H9 (cell line): ENCODE measurements around the gene SDR9C7. TPM values are rescaled to one million over a fixed set of nuclear protein-coding genes. Genes with fewer than 3 reads are reported as not detected.
"Not testable (repeated sequence)": the region's sequence is repeated elsewhere in the genome, so short reads cannot be mapped to it uniquely, and the experiment has no call there.

Experiments used
- DNase-seq: peaks from one replicate; pipeline ENCODE4 v3.0.0-alpha.2; 2017
- H2AFZ ChIP-seq: one replicate; pipeline ENCODE4 v1.6.1; 2013; ENCODE audit warnings: mild to moderate bottlenecking, low read length, control low read depth, moderate library complexity
- H2AK5ac ChIP-seq: 2 replicates; pipeline ENCODE4 v1.6.1; 2013; ENCODE audit warnings: low read length, control low read depth, mixed read lengths; ENCODE audit not compliant: insufficient read length
- H2BK120ac ChIP-seq: one replicate; pipeline ENCODE4 v1.6.1; 2013; ENCODE audit warnings: low read depth, mild to moderate bottlenecking, low read length, control low read depth, inconsistent platforms; ENCODE audit not compliant: poor library complexity, severe bottlenecking
- H2BK12ac ChIP-seq: 2 replicates; pipeline ENCODE4 v1.6.1; 2013; ENCODE audit warnings: low read length, control low read depth, mixed read lengths, low read depth; ENCODE audit not compliant: insufficient read length
- H2BK15ac ChIP-seq: 2 replicates; pipeline ENCODE4 v1.6.1; 2013; ENCODE audit warnings: low read depth, low read length, control low read depth
- H2BK20ac ChIP-seq: one replicate; pipeline ENCODE4 v1.6.1; 2013; ENCODE audit warnings: low read depth, mild to moderate bottlenecking, low read length, control low read depth, inconsistent platforms; ENCODE audit not compliant: poor library complexity, severe bottlenecking
- H2BK5ac ChIP-seq: 2 replicates; pipeline ENCODE4 v1.6.1; 2013; ENCODE audit warnings: low read length, control low read depth, mixed read lengths; ENCODE audit not compliant: insufficient read length
- H3K14ac ChIP-seq: 2 replicates; pipeline ENCODE4 v1.6.1; 2013; ENCODE audit warnings: low read length, control low read depth; ENCODE audit not compliant: insufficient read depth
- H3K18ac ChIP-seq: 2 replicates; pipeline ENCODE4 v1.6.1; 2013; ENCODE audit warnings: low read depth, mild to moderate bottlenecking, mixed read lengths, low read length, control low read depth; ENCODE audit not compliant: insufficient read length
- H3K23ac ChIP-seq: 2 replicates; pipeline ENCODE4 v1.6.1; 2013; ENCODE audit warnings: low read length, control low read depth, mixed read lengths, low read depth; ENCODE audit not compliant: insufficient read length
- H3K23me2 ChIP-seq: 2 replicates; pipeline ENCODE4 v1.6.1; 2013; ENCODE audit warnings: low read depth, mild to moderate bottlenecking, mixed read lengths, low read length, control low read depth; ENCODE audit not compliant: insufficient read length, poor library complexity, severe bottlenecking
- H3K27ac ChIP-seq: 2 replicates; pipeline ENCODE4 v1.5.1; 2013; ENCODE audit warnings: low read length, control low read depth, mixed read lengths, low read depth; ENCODE audit not compliant: insufficient read length
- H3K27me3 ChIP-seq: 2 replicates; pipeline ENCODE4 v1.6.1; 2013; ENCODE audit warnings: low read length, control low read depth, inconsistent platforms; ENCODE audit not compliant: insufficient read depth
- H3K4ac ChIP-seq: 2 replicates; pipeline ENCODE4 v1.6.1; 2013; ENCODE audit warnings: low read depth, mild to moderate bottlenecking, control low read depth, inconsistent platforms, low read length, moderate library complexity
- H3K4me1 ChIP-seq: 2 replicates; pipeline ENCODE4 v1.6.1; 2013; ENCODE audit warnings: low read length, control low read depth, inconsistent platforms; ENCODE audit not compliant: insufficient read depth
- H3K4me2 ChIP-seq: 2 replicates; pipeline ENCODE4 v1.6.1; 2013; ENCODE audit warnings: low read length, control low read depth, mixed read lengths; ENCODE audit not compliant: insufficient read length, insufficient read depth
- H3K56ac ChIP-seq: 2 replicates; pipeline ENCODE4 v1.6.1; 2013; ENCODE audit warnings: low read depth, mild to moderate bottlenecking, mixed read lengths, low read length, control low read depth; ENCODE audit not compliant: insufficient read length
- H3K79me1 ChIP-seq: 2 replicates; pipeline ENCODE4 v1.6.1; 2013; ENCODE audit warnings: low read depth, mild to moderate bottlenecking, moderate library complexity, low read length, control low read depth, inconsistent platforms; ENCODE audit not compliant: insufficient read depth, poor library complexity, severe bottlenecking
- H3K79me2 ChIP-seq: 2 replicates; pipeline ENCODE4 v1.6.1; 2013; ENCODE audit warnings: low read length, control low read depth, inconsistent platforms; ENCODE audit not compliant: insufficient read depth
- H3K9ac ChIP-seq: 2 replicates; pipeline ENCODE4 v1.6.1; 2013; ENCODE audit warnings: low read length, control low read depth, mixed read lengths; ENCODE audit not compliant: insufficient read length; ENCODE audit errors: extremely low read depth
- H3K9me3 ChIP-seq: one replicate; pipeline ENCODE4 v1.6.1; 2013; ENCODE audit warnings: low read depth, low read length, inconsistent platforms; ENCODE audit not compliant: control insufficient read depth
- H3T11ph ChIP-seq: one replicate; pipeline ENCODE4 v1.6.1; 2013; ENCODE audit warnings: mild to moderate bottlenecking, low read length, control low read depth, inconsistent platforms
- H4K20me1 ChIP-seq: one replicate; pipeline ENCODE4 v1.6.1; 2013; ENCODE audit not compliant: control insufficient read depth, insufficient read length, insufficient read depth
- H4K5ac ChIP-seq: 2 replicates; pipeline ENCODE4 v1.6.1; 2013; ENCODE audit warnings: low read depth, mild to moderate bottlenecking, mixed read lengths, low read length, control low read depth; ENCODE audit not compliant: insufficient read length
- H4K8ac ChIP-seq: replicated peaks from 2 replicates; pipeline ENCODE4 v1.6.1; 2013; ENCODE audit warnings: low read length, control low read depth, mixed read lengths, low read depth; ENCODE audit not compliant: insufficient read length
- H4K91ac ChIP-seq: 2 replicates; pipeline ENCODE4 v1.6.1; 2013; ENCODE audit warnings: low read depth, mild to moderate bottlenecking, moderate library complexity, mixed read lengths, low read length, control low read depth; ENCODE audit not compliant: insufficient read length
- H3K27ac Mint-ChIP-seq, 3 experiments: 2 replicates in 2 of 3; 3 replicates in 1 of 3; pipeline ENCODE4 v1.8.0; 2020 to 2021; ENCODE audit warnings: mixed read lengths in 3 of 3, mild to moderate bottlenecking in 1 of 3, moderate library complexity in 1 of 3
- H3K27me3 Mint-ChIP-seq: 2 replicates; pipeline ENCODE4 v1.8.0; 2021; ENCODE audit warnings: low read depth, mild to moderate bottlenecking, moderate library complexity, mixed read lengths
- H3K36me3 Mint-ChIP-seq, 3 experiments: 2 replicates in 2 of 3; 3 replicates in 1 of 3; pipeline ENCODE4 v1.8.0; 2020 to 2021; ENCODE audit warnings: low read depth in 3 of 3, mixed read lengths in 3 of 3; ENCODE audit not compliant: insufficient read depth in 1 of 3
- H3K4me1 Mint-ChIP-seq, 2 experiments: 2 replicates each; pipeline ENCODE4 v1.8.0; 2020; ENCODE audit warnings: mixed read lengths in 2 of 2
- H3K4me3 Mint-ChIP-seq, 2 experiments: 2 replicates in 1 of 2; 3 replicates in 1 of 2; pipeline ENCODE4 v1.8.0; 2020 to 2021; ENCODE audit warnings: mild to moderate bottlenecking in 2 of 2, mixed read lengths in 2 of 2, moderate library complexity in 1 of 2
- H3K9me3 Mint-ChIP-seq, 2 experiments: 2 replicates in 1 of 2; 3 replicates in 1 of 2; pipeline ENCODE4 v1.8.0; 2020; ENCODE audit warnings: mild to moderate bottlenecking in 2 of 2, mixed read lengths in 2 of 2, moderate library complexity in 1 of 2
- WGBS: extraction: QIAGEN DNeasy Blood & Tissue Kit; methylation state at CpG from one replicate; pipeline ENCODE4 v1.1.7; 2013; ENCODE audit warnings: missing lambda C conversion rate, low lambda C conversion rate, mixed read lengths; ENCODE audit not compliant: insufficient read length; ENCODE audit errors: extremely low coverage; 5-methylcytosine and 5-hydroxymethylcytosine counted together
- total RNA-seq: library from RNA; stranded (reverse); gene quantifications from 2 replicates; pipeline ENCODE4 v1.2.1, GENCODE V29; 2021
- TF ChIP-seq, protein P1 (sequence below): fragments of 200-600 bp; sonication (generic); conservative IDR thresholded peaks from 3 replicates; pipeline ENCODE4 v1.8.0; 2021; ENCODE audit warnings: antibody characterized with exemption, mild to moderate bottlenecking

The SDR9C7 gene
- total RNA-seq, 1 experiment from 2014 or later = not detected

DNA sequence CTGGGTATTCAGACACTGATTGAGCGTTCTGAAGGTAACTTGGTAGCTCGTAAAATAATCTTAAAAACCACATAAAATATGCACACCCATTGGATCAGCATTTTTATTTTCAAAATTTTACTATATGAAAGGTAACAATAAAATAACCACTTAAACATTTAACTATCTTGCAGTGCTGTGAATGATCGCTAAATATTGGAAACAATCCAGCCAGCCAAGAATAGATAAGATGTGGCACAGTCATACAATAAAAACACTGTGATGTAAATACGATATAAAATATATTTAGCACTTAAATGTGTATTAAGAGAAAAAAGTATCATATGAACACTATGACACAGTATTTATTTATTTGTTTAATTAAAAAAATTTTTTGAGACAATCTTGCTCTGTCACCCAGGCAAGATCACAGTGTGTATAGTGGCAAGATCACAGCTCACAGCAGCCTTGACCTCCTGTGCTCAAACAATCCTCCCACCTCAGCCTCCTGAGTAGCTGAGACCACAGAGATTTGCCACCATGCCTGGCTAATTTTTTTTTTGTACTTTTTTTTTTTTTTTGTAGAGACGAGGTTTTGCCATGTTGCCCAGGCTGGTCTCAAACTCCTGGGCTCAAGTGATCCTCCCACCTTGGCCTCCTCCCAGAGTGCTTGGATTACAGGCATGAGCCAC is 39.4 kb downstream of the SDR9C7 start:
- Histone ChIP-seq H3K4me1 (no peaks in the 10 kb centered on the region), H4K5ac (no peak overlapping the region), H3K23ac (no peak overlapping the region), H3T11ph (no peak overlapping the region), H3K18ac (no peak overlapping the region), H2BK12ac (no peak overlapping the region), H3K23me2 (no peaks in the 10 kb centered on the region), H2BK15ac (no peak overlapping the region), H3K27me3 (no peaks in the 10 kb centered on the region), H4K8ac (no peak overlapping the region), H3K79me2 (no peaks in the 10 kb centered on the region), H4K20me1 (no peaks in the 10 kb centered on the region), H3K79me1 (no peaks in the 10 kb centered on the region), H3K27ac (no peak overlapping the region), H2BK120ac (no peak overlapping the region), H2AK5ac (no peak overlapping the region), H4K91ac (no peak overlapping the region), H3K9me3 (peaks cover 5% of the 10 kb centered on the region), H3K4me2 (no peak overlapping the region), H3K56ac (no peak overlapping the region), H3K14ac (no peak overlapping the region), H2BK5ac (no peak overlapping the region), H2AFZ (no peak overlapping the region), H2BK20ac (no peak overlapping the region), H3K9ac (no peak overlapping the region), H3K4ac (no peak overlapping the region)
- Mint-ChIP-seq H3K27me3 (peaks cover 10% of the 10 kb centered on the region), H3K4me3 (no peak overlapping the region), H3K4me1 (no peaks in the 10 kb centered on the region), H3K36me3 (peaks cover 0 to 2% (median 0%) of the 10 kb centered on the region in 3 experiments; a peak in 3 of 7 replicates), H3K9me3 (peaks cover 24 to 29% of the 10 kb centered on the region in 2 experiments), H3K27ac (no peak overlapping the region)
- DNase-seq = no peak
- TF ChIP-seq, protein P1, sequence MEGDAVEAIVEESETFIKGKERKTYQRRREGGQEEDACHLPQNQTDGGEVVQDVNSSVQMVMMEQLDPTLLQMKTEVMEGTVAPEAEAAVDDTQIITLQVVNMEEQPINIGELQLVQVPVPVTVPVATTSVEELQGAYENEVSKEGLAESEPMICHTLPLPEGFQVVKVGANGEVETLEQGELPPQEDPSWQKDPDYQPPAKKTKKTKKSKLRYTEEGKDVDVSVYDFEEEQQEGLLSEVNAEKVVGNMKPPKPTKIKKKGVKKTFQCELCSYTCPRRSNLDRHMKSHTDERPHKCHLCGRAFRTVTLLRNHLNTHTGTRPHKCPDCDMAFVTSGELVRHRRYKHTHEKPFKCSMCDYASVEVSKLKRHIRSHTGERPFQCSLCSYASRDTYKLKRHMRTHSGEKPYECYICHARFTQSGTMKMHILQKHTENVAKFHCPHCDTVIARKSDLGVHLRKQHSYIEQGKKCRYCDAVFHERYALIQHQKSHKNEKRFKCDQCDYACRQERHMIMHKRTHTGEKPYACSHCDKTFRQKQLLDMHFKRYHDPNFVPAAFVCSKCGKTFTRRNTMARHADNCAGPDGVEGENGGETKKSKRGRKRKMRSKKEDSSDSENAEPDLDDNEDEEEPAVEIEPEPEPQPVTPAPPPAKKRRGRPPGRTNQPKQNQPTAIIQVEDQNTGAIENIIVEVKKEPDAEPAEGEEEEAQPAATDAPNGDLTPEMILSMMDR = no peak
- no CpG with 5 or more reads among the region's 5 CpGs for WGBS

DNA sequence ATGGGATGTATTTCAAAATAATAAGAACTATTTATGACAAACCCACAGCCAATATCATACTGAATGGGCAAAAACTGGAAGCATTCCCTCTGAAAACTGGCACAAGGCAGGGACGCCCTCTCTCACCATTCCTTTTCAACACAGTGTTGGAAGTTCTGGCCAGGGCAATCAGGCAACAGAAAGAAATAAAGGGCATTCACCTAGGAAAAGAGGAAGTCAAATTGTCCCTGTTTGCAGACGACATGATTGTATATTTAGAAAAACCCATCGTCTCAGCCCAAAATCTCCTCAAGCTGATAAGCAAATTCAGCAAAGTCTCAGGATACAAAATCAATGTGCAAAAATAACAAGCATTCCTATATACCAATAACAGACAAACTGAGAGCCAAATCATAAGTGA is 42.3 kb downstream of the SDR9C7 start:
- H2AFZ ChIP-seq, H3K56ac ChIP-seq, H3T11ph ChIP-seq, DNase-seq, H3K27me3 ChIP-seq, H3K4ac ChIP-seq, H2BK5ac ChIP-seq, H3K4me2 ChIP-seq, H2BK15ac ChIP-seq, H3K9me3 ChIP-seq, H4K20me1 ChIP-seq, H3K27ac Mint-ChIP-seq, H4K5ac ChIP-seq, H2AK5ac ChIP-seq, H3K14ac ChIP-seq, H2BK120ac ChIP-seq, H2BK12ac ChIP-seq, H3K23ac ChIP-seq, H3K23me2 ChIP-seq, H3K18ac ChIP-seq, H3K27ac ChIP-seq, H3K4me3 Mint-ChIP-seq, H3K9ac ChIP-seq, H3K36me3 Mint-ChIP-seq, H3K4me1 ChIP-seq, H3K79me1 ChIP-seq, H4K91ac ChIP-seq, H3K79me2 ChIP-seq, H2BK20ac ChIP-seq, H3K4me1 Mint-ChIP-seq, H4K8ac ChIP-seq, H3K27me3 Mint-ChIP-seq: not testable (repeated sequence)
- no CpG with 5 or more reads among the region's 3 CpGs for WGBS
- H3K9me3 Mint-ChIP-seq = peaks cover 32% of the 10 kb centered on the region in 2 experiments
